ENCODE data around the gene STPG2. TPM values are rescaled to one million over a fixed set of nuclear protein-coding genes. Genes with fewer than 3 reads are reported as not detected.

Gene STPG2
- total and polyA plus RNA-seq, 7 donors, result 0.06 to 0.71 (median 0.33) TPM; not detected in 4

DNA sequence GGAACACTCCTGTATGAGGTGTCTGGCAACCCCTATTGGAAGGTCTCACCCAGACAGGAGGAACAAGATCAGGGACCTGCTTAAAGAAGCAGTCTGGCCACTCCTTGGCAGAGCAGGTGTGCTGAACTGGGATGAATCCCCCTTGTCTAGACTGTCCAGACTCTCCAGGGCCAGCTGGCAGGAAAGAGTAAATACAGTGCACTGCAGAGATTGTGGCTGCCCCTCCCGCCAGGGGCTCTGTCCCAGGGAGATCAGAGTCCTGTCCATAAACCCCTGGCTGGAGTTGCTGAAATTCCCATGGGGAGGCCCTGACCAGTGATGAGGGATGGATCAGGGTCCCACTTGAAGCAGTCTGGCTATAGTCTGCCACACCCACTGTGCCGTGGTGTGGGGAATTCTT is 17.7 kb downstream of the STPG2 start:
- no peak for DNase-seq

DNA sequence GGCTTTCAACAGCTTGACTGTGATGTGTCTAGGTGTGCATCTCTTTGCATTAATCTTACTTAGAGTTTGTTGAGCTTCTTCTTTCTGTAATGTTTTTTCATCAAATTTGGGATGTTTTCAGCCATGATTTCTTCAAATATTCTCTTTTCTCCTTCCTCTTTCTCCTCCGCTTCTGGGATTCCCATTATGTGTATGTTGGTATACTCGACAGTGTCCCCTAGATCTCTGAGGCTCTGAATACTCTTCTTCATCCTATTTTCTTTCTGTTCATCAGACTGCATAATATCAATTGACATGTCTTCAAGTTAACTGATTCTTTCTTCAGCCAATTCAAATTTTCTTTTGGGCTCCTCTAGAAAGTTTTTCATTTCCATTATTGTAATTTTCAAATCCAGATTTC is 25.9 kb downstream of the STPG2 start:
- Histone ChIP-seq H3K36me3 (no peaks in the 10 kb centered on the region), H3K27ac (no peak overlapping the region), H3K9me3 (peaks cover 0 to 6% (median 1%) of the 10 kb centered on the region in 4 donors), H3K4me3 (no peak overlapping the region), H3K4me1 (no peaks in the 10 kb centered on the region), H3K27me3 (no peaks in the 10 kb centered on the region)
- WGBS, 2 donors, result 84 to 89% methylated on average over 2 of the region's 2 CpGs
- no peak for DNase-seq
- intact Hi-C loops (cut with DNase I), result no loop called here
- TF ChIP-seq, protein P1, sequence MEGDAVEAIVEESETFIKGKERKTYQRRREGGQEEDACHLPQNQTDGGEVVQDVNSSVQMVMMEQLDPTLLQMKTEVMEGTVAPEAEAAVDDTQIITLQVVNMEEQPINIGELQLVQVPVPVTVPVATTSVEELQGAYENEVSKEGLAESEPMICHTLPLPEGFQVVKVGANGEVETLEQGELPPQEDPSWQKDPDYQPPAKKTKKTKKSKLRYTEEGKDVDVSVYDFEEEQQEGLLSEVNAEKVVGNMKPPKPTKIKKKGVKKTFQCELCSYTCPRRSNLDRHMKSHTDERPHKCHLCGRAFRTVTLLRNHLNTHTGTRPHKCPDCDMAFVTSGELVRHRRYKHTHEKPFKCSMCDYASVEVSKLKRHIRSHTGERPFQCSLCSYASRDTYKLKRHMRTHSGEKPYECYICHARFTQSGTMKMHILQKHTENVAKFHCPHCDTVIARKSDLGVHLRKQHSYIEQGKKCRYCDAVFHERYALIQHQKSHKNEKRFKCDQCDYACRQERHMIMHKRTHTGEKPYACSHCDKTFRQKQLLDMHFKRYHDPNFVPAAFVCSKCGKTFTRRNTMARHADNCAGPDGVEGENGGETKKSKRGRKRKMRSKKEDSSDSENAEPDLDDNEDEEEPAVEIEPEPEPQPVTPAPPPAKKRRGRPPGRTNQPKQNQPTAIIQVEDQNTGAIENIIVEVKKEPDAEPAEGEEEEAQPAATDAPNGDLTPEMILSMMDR (IDR thresholded peaks at IDR 0.05), result no peak
- no peak for TF ChIP-seq EP300 (IDR thresholded peaks at IDR 0.05)
- no peak for TF ChIP-seq POLR2A (IDR thresholded peaks at IDR 0.05)
- TF ChIP-seq POLR2AphosphoS5 (IDR thresholded peaks at IDR 0.05), result no peak

More for the DNA sequence above, 17.7 kb downstream of the STPG2 start:
- no peak for TF ChIP-seq POLR2A (IDR thresholded peaks at IDR 0.05)
- intact Hi-C loops (cut with DNase I), result no loop called here
- WGBS, 2 donors, result 16 to 73% methylated on average over 2 of the region's 2 CpGs
- Histone ChIP-seq H3K27me3 (no peaks in the 10 kb centered on the region), H3K4me3 (no peak overlapping the region), H3K36me3 (no peaks in the 10 kb centered on the region), H3K27ac (no peak overlapping the region), H3K4me1 (no peaks in the 10 kb centered on the region), H3K9me3 (peaks cover 0 to 2% (median 0%) of the 10 kb centered on the region in 4 donors)

GRCh38 chr4:98113012-98113411 is 30.3 kb downstream of the STPG2 start:
- intact Hi-C loops (cut with DNase I), result no loop called here
- H3K27ac ChIP-seq, result no peak overlapping the region
- peaks cover 0 to 6% (median 0%) of the 10 kb centered on the region in 4 donors for H3K9me3 ChIP-seq
- H3K4me1 ChIP-seq, result peaks cover 0 to under 1% (median 0%) of the 10 kb centered on the region in 4 donors
- TF ChIP-seq, protein P1 (IDR thresholded peaks at IDR 0.05), result peak in 1 of 4 experiments; percentile 19
- no peak for TF ChIP-seq POLR2AphosphoS5 (IDR thresholded peaks at IDR 0.05)
- H3K27me3 ChIP-seq, result no peaks in the 10 kb centered on the region
- DNase-seq, result no peak
- H3K4me3 ChIP-seq, result no peak overlapping the region
- H3K36me3 ChIP-seq, result no peaks in the 10 kb centered on the region
- WGBS, 2 donors, result 27 to 30% methylated on average over 3 of the region's 3 CpGs

DNA sequence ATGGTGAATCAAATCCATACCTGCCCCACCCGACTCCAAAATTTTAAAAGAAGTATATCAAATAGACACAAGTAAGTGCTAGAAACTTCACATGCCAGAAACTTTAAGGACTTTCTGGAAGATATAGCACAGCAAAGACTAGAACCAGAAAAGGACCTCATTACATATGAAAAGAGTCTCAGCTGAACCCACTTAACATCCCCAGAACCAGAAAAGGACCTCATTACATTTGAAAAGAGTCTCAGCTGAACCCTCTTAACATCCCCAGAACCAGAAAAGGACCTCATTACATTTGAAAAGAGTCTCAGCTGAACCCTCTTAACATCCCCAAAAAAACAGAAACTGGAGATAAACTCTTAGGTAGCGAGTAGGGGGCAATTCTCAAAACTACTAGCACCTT is 32.3 kb downstream of the STPG2 start:
- Histone ChIP-seq H3K36me3 (no peaks in the 10 kb centered on the region), H3K4me3 (no peak overlapping the region), H3K4me1 (peaks cover 0 to 5% (median 0%) of the 10 kb centered on the region in 4 donors), H3K27me3 (no peaks in the 10 kb centered on the region), H3K9me3 (no peaks in the 10 kb centered on the region), H3K27ac (no peak overlapping the region)
- 91 to 94% methylated on average over 2 of the region's 2 CpGs for WGBS, 2 donors
- TF ChIP-seq EP300 (IDR thresholded peaks at IDR 0.05) (no peak), POLR2AphosphoS5 (IDR thresholded peaks at IDR 0.05) (no peak), POLR2A (IDR thresholded peaks at IDR 0.05) (no peak)
- TF ChIP-seq, protein P1 (IDR thresholded peaks at IDR 0.05), result no peak
- intact Hi-C loops (cut with DNase I), result no loop called here
- no peak for DNase-seq

DNA sequence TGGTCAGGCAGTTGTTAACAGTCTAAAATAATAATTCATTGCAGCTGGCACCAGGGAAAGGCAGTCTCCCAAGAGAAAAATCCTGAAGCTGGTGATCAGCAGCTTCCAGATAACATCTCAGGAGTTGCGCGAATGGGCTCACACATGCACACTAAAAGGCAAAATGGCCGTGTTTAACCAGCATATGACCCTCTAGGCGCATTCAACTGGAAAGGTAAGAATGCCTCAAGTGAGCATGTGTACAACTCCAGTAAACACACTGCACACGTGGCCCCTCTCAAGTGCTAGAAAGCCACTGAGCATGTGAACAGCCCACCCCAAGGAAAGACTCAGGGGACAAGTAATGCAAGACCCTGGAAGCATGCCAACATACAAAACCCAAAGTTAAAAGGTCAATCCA is 33.1 kb downstream of the STPG2 start:
- TF ChIP-seq POLR2AphosphoS5 (IDR thresholded peaks at IDR 0.05), result no peak
- TF ChIP-seq POLR2A (IDR thresholded peaks at IDR 0.05), result no peak
- TF ChIP-seq, protein P1 (IDR thresholded peaks at IDR 0.05), result no peak
- TF ChIP-seq EP300 (IDR thresholded peaks at IDR 0.05), result no peak
- Histone ChIP-seq H3K36me3 (no peaks in the 10 kb centered on the region), H3K9me3 (no peaks in the 10 kb centered on the region), H3K4me3 (no peak overlapping the region), H3K27ac (no peak overlapping the region), H3K4me1 (peaks cover 0 to 5% (median 0%) of the 10 kb centered on the region in 4 donors), H3K27me3 (no peaks in the 10 kb centered on the region)
- intact Hi-C loops (cut with DNase I), result no loop called here
- 65 to 89% methylated on average over 5 of the region's 5 CpGs for WGBS, 2 donors
- no peak for DNase-seq
